CD4-positive, alpha-beta T cell treated with Interleukin-1 beta for 1 hour (primary cell): ENCODE measurements around the gene HS6ST3.

Experiments used
- DNase-seq, 2 donors: peaks; one replicate each; pipeline ENCODE4 v3.0.0-alpha.2; 2020 to 2022

HS6ST3 gene

DNA sequence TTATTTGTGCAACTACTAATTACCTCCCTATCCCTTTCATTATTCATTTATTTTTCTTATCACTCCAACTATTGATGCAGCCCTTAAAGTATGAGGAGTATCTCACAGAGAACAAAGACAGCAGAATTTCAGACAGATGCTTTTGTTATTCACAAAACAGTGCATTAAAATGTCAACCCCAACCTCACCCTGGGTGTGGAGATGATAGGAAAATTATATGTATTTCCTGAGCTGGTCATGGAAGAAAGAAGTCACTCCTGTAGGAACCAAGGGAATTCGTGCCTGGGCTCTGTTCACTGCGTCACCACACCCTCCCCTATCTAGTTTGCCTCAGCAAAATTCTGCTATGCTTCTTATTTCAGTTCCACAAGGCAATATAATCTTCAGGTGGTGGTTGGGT lies 588.9 kb downstream of the HS6ST3 start:
- DNase-seq, result no peak

DNA sequence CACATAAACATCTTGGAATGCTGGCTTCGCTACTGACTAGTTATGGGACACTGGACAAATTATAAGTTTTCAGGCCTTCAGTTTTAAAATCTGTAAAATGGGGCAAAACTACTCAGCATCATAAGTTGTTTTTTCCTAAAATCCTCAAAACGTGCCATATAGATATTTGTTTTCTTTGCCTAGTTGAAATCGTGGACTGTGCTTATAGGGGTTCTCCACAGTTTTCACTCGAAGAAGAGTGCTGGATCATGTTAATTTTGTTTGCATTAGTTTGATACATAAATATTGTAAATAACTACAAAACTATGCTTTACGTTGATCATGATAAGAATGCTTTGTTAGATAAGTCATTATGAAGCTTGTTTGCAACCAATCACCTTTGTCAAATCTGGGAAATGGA lies 591.0 kb downstream of the HS6ST3 start:
- DNase-seq, result no peak

DNA sequence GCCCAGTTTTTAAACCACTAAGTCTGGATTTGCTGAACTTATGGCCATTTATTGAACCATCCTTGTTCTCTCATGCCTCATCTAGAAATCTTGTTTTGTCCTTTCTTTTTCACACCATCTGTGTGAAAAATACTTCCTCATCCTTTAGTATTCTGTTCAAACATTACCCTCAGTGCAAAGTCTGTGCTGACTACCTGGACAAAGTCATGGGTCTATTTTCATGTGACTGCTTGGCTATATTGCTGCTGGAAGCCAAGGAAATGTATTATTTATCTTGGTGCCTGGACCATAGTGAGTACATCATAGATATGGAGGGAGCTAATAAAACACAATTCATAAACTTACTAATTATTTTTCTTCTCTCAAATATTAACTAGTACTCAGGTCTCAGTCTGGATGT lies 591.9 kb downstream of the HS6ST3 start:
- no peak for DNase-seq

DNA sequence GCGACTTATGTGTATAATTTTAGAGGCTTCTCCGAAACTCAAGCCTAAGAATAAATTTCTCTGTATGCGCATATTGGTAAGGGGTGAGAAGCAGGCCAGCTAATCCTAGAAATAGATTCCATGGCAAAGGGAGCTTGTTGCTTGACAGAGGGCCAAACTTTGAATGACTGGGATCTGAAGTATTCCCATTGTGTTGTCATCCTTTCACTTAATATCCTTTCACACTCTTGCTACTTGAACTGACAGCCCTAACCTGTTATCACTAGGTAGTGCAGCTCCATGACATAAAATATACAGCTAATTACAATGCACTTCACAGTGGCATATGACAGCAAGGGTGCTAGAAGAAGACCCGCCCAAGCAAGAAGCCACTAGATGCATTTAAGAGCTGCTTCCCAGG lies 594.6 kb downstream of the HS6ST3 start:
- DNase-seq, result no peak

DNA sequence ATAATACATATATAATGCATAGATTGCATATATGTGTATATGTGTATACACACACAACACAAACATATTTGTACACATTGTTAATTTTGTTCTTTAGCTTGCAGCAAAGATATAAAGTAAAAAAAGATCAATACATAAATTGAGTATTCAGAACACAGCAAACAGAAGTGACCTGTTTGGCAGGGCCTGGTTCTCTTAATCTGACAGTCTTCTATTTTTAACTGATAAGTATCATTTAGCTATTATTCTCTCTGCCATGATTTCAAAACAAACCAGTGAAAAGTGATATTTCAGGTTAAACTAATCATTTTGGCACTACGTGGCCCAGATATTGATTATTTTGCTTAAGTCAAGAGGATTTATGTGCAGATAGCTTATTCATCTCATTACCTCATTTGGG lies 595.0 kb downstream of the HS6ST3 start:
- no peak for DNase-seq

DNA sequence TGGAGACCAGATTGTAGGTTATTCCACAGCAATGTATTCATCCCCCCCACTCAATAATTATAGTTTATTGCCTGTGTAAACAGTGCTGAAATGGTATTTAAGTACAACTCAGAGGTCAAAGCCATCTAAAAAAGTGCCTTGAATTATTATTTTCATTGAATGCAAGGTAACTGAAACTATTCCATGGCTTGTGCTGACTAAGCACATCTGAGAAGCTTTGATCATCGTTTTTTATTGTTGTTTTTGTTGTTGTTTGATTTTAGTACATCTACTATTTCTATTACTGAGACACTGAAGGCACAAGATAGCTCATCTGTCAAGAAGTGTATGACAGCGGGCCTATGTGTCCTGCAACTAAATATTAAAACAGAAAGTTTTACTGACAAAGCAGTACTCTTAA lies 596.4 kb downstream of the HS6ST3 start:
- no peak for DNase-seq

DNA sequence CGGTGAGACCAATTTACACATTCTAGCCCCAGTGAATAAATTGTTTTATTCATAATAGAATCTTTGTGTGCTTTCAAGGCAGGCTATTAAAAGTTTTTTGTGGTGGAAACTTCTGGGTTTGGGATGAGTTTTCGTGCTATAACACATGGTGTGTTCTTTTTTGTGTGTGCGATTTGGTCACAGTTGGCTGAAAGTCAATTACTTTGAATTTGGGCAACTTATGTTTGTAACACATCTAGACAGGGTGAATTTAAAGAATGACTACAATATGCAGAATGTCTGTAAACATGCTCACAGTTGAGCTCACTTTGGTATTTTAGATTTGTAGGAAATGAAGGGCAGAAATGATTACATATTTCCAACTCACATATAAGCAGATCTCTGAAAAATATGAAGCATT lies 597.3 kb downstream of the HS6ST3 start:
- no peak for DNase-seq

DNA sequence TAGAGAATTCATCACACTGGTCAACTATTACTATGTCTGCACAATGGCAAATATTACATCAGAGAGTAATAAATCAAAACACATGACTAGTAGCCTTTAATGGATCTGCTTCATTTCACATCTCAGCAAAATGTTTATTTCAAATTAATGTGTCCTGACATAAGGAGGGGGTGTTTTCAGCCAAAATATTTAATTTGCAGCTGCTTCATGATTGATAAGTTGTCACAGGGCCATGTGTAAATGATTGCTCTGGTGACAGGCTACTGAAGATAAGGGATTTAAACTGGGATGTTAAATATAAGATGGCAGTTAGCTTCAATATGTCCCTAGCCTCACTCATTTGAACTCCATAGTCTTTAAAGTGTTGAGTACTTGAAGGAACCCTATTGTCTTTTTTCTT lies 601.1 kb downstream of the HS6ST3 start:
- DNase-seq, result no peak

DNA sequence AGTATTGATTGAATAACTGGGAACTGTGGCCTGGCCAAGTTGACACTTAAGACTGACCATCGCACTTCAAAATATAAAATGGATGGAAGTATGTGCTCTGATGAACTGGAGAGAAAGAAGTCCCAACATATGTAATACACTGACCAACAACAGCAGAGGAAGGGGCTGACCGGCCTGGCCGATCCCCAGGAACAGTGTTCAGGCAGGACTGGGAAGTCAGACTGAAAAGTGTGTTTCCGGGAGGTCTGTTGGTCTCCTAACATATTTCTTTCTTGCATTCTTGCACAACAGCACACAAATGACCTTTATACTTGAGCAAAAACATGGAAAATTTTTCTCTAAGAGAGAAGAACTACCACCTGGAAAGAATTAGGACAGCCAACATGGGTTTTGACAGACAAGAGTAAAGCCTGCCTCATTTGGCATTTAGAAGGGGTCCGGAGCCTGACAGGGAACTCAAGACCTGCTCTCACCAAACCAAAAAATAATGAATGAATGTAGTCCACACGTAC lies 606.5 kb downstream of the HS6ST3 start:
- DNase-seq, result no peak

DNA sequence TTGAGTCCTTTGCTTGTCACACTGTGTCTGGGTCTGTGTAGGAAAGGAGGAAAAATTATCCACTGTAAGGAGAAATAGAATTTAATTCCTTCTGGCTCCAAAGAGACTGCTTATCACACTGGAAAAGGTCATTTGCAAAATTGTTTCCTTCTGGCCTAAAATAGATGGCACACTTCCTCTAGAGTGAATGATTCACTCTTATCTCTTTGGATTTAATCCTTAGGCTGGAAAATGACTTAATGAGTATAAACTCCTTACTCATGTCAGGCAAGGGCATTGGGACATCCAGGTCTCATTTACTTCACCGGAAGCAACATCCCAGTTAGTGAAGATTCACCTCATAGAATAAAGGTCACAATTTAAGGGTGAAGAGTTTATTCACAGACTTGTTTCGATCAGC lies 610.8 kb downstream of the HS6ST3 start:
- no peak for DNase-seq

DNA sequence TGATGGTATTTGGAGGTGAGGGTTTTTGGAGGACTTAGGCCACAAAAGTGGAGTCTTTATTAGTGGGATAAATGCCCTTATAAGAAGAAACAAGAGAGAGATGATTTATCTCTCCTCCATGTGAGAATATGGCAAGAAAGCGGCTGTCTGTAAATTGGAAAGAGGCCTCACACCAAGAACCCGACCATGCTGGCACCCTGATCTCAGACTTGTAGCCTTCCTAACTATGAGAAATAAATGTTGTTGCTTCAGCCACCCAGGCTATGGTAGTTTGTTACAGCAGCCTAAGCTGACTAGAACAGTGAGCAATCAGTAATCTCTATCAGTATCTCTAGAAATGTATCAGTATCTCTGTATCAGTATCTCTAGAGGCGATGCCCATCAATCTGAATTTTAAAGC lies 617.2 kb downstream of the HS6ST3 start:
- DNase-seq, result no peak

DNA sequence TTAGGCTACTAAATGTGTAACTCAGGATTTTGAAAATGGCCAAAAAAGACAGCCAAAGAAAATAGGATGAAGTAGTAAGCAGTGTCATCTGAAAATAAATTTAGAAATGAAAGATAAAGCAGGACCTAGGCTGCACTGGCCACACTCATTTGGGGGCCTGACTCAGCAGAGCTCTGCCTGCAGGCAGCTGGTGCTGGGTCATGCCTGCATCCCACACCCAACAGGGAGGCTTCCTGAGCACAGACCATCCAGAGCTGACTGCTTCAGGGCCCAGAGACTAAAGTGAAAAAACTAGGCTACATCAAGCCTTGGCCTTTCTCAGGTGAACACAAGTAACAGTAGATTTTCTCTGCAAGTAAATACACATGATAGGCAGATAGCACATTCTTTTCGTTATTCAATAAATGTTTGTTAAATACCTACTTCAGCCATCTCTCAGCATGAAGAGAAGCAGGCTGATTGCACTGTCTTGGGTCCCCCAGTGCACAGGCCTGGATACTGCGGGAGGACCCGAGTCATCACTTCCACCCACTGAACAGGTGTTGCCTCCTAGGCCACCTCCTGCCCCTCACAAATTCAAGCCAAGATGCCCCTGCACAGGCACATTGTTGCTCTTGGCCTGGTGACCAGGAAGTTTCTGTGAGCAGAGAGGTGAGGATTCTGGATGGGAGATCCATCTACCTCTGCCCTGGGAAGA lies 620.4 kb downstream of the HS6ST3 start:
- DNase-seq, result no peak

DNA sequence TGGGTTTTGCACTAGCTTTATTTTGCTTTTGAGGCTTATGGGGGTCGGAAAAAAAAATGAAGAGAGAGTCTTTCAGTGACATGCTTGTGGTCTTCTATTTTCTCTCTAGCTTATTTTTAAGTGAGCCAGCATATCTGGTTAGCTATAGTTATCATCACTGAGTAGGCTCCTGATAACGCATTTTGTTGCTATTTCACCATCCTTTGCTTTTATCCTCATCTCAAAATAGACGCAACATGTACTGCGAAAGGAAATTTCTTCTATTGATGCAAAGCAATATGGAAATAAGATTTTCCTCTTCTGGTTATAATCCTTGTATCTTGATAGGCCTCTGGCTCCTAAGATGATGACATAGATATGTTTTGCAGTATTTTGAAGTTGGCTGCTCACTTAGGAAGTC lies 630.5 kb downstream of the HS6ST3 start:
- DNase-seq, result no peak

DNA sequence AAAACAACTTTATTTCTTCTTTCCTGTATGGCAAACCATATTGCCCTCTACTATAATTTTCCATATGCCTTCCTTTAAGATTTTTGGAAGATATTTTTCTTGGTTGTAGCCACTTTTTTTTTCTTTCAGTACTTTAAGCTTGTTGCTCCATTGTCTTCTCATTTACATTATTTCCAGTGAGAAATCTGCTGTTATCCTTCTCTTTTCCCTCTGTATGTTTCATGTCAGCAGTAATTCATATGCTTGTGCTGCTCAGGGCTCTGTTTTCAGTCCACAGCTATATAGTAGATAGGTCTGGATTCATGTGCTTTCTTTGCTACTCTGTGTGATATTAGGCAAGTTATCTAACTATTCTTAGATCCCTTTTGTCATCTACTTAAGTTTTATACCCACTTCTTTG lies 636.7 kb downstream of the HS6ST3 start:
- no peak for DNase-seq

DNA sequence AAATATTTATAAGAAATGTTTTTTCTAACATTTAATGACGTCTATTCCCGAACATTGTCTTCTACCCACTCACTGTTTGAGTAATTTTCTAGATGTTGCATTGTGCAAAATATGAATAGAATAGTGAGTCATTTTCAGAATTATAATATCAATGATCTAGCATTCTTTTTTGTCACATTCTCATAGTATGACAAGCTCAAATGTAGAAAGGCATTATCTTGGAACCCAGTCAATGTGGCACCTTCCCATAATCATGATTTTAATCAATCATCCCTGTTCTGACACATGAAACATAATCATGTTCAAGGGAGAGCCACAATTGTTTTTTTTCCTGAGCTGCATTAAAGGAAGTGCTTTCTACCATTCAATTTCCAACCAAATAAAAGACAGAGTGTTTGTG lies 638.6 kb downstream of the HS6ST3 start:
- DNase-seq, result no peak

DNA sequence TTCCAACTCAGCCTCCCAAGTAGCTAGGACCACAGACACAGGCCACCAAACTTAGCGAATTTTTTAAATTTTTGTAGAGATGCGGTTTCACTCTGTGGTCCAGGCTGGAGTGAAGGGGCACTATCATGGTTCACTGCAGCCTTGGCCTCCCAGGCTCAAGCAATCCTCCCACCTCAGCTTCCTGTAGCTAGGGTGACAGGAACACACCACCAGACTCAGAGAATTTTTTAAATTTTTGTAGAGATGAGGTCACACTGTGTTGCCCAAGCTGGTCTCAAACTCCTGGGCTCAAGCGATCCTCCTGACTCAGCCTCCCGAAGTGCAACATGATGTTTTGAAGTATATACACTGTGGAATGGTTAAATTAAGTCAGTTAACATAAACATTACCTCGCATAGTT lies 640.8 kb downstream of the HS6ST3 start:
- DNase-seq, result no peak

DNA sequence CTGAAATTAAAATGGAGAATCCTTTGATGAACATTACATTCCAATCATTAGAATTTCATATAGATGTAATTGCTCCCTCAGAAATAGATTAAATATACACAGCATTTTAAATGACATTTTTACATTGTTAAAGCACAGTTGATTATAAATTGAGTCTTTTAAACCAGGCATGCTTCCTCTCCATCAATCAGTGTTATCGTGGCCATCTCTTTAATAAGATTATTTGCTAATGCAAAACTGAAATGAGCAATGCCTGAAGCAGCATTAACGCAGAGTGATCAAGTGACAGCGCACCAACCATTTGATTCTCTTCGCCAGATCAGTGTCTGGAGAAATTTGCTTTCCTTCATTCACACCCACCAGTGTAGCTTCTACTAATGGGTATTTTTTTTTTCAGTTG lies 644.6 kb downstream of the HS6ST3 start:
- no peak for DNase-seq

DNA sequence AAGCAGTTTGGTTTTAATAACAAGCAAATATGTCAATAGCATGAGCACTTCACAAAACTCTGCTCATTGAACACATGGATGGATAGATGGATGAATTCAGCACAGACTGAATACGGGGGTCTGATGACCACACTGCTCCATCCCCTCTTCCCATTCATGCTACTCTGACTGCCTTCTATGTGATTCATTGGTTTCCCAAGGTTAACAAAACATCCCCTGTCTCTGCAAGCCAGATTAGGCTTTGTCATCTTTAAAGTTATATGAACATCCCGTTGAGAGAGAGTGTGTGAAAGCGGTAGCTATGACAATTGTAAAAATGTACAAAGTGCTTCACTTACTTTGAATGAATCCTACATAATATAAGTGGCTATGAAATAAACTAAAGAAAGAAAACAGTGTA lies 651.9 kb downstream of the HS6ST3 start:
- DNase-seq, result no peak

DNA sequence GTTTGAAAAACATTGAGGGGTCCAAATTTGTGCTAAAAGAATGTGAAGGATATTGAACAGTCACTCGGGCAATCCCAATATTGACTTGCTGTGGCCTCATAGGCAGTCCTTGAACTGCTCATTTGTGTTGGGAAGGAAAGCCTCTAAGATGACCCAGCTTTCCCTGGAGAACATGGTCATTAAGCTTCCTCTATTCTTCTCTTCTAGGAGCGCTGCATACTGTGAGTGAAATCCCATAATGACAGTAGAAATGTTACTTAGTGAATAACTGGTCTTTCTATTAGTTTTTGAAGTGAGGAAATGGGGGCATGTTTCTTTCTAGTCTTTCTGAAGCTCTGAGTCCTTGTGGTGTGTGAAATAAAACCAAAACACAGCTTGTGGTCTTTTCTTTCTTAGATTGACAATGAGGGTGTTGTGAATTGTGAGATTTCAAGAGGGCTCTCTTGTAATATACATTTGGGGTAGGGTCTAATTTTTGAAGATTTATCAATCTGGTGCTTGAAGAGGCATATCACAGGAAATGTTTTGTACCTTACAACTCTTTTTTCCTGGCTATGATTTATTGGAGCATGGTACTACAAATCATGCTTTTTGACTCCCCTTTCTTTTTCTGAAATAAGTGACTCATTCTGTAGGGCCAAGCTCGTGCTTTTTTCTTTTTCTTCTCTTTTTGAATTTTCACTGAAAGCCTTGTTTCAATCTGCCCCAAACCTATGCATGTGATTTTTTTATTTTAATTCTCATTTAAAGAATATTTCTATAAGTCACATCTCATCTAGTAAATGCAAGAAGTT lies 653.6 kb downstream of the HS6ST3 start:
- no peak for DNase-seq

DNA sequence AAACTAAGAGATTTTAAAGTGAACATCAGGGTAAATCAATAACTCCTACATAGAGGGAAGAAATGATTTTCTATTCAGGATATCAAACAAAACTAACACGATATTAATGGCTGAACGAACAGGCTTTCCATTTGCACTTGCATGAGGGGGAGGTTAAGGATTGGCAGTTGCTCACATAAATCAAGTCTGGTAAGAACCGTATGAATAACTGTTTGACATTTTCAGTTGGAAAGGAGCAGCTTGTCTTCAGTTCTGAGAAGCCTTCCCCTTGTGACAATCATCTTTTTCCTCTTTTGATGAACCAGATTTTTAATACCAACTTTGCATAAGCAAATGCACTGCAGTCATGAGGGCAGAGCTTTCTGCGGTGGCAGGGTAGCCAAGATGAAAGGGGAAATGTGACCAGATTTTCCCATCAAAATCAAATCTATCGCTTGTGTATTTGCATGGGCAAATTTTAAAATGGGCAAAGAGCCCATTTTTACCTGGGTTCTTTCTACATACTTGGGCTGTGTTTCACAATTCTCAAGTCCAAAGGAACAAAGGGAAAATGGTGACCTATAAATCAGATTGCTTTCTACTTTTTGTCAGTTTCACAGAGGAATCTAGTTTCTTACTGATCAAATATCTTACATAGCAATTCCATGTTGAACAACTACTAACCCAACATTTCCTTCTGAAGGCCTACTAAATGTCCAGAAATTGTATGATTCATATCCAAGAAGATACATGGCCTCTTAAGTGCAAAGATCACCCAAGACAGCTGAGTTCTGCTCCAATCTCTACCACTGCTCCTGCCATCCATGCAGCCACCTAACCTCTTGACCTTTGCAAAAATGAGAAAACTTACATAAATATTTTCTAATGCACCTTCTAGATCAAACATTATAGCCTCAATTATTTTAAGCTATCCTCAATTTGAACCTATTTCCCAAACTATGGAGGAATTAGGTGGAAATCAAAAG lies 654.7 kb downstream of the HS6ST3 start:
- DNase-seq, result no peak

DNA sequence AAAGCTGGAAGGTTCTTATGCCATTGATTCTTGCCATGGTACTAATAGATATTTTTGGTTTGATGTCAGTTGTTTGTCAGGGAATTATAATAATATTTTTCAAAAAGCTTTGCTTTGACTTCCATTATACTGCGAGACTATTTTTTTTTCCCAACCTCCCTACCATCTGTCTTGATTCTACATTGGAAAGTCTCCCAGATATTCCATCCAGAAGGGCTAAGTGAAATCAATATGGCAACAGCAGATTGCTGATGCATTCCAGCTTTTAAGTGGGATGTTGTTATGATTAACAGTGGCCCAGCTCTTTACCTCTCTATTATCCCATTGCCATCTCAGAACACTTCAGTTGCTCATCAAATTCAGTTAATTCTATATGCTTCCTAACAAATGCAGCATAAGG lies 657.0 kb downstream of the HS6ST3 start:
- no peak for DNase-seq

DNA sequence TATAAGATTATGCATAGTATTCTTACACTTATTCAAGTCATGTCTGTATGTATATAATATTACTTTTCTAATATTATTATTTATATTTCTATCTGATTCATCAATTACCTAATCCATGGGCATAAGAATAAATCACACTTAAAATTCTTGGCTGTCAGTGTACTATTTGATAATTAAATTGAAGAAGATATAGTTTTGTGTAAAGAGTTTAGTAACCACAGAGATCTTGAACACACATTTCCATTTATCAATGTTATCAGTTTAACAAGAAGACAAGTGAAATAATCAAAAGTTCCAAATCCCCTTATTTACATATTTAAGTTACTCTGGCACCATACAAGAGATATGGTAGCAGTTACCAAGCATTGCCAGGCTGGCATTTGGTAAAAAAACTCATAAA lies 659.9 kb downstream of the HS6ST3 start:
- no peak for DNase-seq

DNA sequence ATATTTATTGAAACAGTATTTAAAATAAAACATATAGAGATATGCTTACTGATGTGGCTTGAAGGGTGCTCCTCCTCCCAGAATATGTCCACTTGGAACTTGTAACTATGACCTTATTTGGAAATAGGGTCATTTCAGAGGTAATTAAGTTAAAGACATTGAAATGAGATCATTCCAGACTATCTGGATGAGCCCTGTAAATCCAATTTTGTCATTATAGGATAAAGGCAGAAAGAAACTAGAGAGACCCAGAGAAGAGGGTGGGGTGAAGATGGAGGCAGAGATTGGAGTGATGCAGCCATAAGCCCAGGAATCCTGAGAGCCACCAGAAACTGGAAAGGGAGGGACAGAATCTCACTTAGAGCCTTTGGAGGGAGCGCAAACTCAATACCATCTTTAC lies 661.2 kb downstream of the HS6ST3 start:
- DNase-seq, result no peak
